Fibroblast of lung (primary cell): ENCODE results near the gene CNTN4. TPM values are rescaled to one million over a fixed set of nuclear protein-coding genes. Genes with fewer than 3 reads are reported as not detected.
"Not testable (repeated sequence)": the region's sequence is repeated elsewhere in the genome, so short reads cannot be mapped to it uniquely, and the experiment has no call there.

Experiments used
- DNase-seq, 2 donors: peaks; one replicate each; pipeline versions ENCODE4 v3.0.0 to v3.0.0-alpha.2; 2010; ENCODE audit warnings: low read depth in 2 of 2
- H2AFZ ChIP-seq: 2 replicates; pipeline ENCODE4 v1.5.1; 2012; ENCODE audit warnings: low read length, control low read depth, inconsistent platforms
- H3K27ac ChIP-seq: 2 replicates; pipeline ENCODE4 v1.5.1; 2011; ENCODE audit warnings: low read length, control low read depth; ENCODE audit not compliant: insufficient read depth
- H3K27me3 ChIP-seq: 2 replicates; pipeline ENCODE4 v1.5.1; 2011; ENCODE audit warnings: mild to moderate bottlenecking, low read length; ENCODE audit not compliant: control insufficient read depth, insufficient read depth
- H3K36me3 ChIP-seq: 2 replicates; pipeline ENCODE4 v1.5.1; 2011; ENCODE audit warnings: low read length; ENCODE audit not compliant: control insufficient read depth, insufficient read depth
- H3K4me1 ChIP-seq: 2 replicates; pipeline ENCODE4 v1.5.1; 2011; ENCODE audit warnings: low read length; ENCODE audit not compliant: control insufficient read depth, insufficient read depth; ENCODE audit errors: extremely low read depth
- H3K4me2 ChIP-seq: 2 replicates; pipeline ENCODE4 v1.5.1; 2011; ENCODE audit warnings: low read length, control low read depth; ENCODE audit not compliant: insufficient read depth; ENCODE audit errors: extremely low read depth
- H3K4me3 ChIP-seq, 4 experiments: fragments of 200-600 bp in 1 of 4; sonication (generic) in 1 of 4; replicated peaks in 1 of 4; 2 replicates each; pipeline ENCODE4 v1.5.1; 2011 to 2016; ENCODE audit warnings: low read length in 4 of 4, low read depth in 3 of 4, mild to moderate bottlenecking in 3 of 4, control low read depth in 2 of 4, inconsistent platforms in 1 of 4, mixed read lengths in 1 of 4; ENCODE audit not compliant: insufficient read depth in 1 of 4; ENCODE audit errors: control extremely low read depth in 1 of 4
- H3K79me2 ChIP-seq: 2 replicates; pipeline ENCODE4 v1.5.1; 2012; ENCODE audit warnings: mild to moderate bottlenecking, low read length, inconsistent platforms; ENCODE audit not compliant: control insufficient read depth, insufficient read depth
- H3K9ac ChIP-seq: 2 replicates; pipeline ENCODE4 v1.5.1; 2011; ENCODE audit warnings: mild to moderate bottlenecking, low read length, control low read depth; ENCODE audit not compliant: insufficient read depth
- H3K9me3 ChIP-seq: 2 replicates; pipeline ENCODE4 v1.5.1; 2012; ENCODE audit warnings: low read depth, low read length; ENCODE audit not compliant: control insufficient read depth, insufficient read depth
- H4K20me1 ChIP-seq: 2 replicates; pipeline ENCODE4 v1.5.1; 2011; ENCODE audit warnings: low read length; ENCODE audit not compliant: control insufficient read depth, insufficient read depth; ENCODE audit errors: extremely low read depth
- CTCF ChIP-seq, 2 donors: IDR thresholded peaks in 1 of 2; conservative IDR thresholded peaks in 1 of 2; 1 replicate in 1 of 2; 2 replicates in 1 of 2; pipeline ENCODE4 v1.5.1; 2011 to 2012; ENCODE audit warnings: low read length in 2 of 2, control low read depth in 1 of 2, inconsistent platforms in 1 of 2, low read depth in 1 of 2, mild to moderate bottlenecking in 1 of 2
- EZH2 ChIP-seq: IDR thresholded peaks from 2 replicates; pipeline ENCODE4 v1.5.1; 2012; ENCODE audit warnings: low read length, control low read depth, mild to moderate bottlenecking; ENCODE audit errors: missing control alignments
- polyA plus RNA-seq, 2 donors: library from polyadenylated mRNA; depleted of rRNA in 1 of 2; stranded (reverse) in 1 of 2; unstranded in 1 of 2; fragments of >200 nt; gene quantifications; 2 replicates each; pipeline ENCODE4 v1.2.1, GENCODE V29; 2011 to 2012; ENCODE audit warnings: missing spikeins in 1 of 2
- total RNA-seq: library from RNA; depleted of rRNA; stranded (reverse); fragments of >200 nt; gene quantifications from 2 replicates; pipeline ENCODE4 v1.2.1, GENCODE V29; 2014

CNTN4 gene
- total and polyA plus RNA-seq, 2 donors (not counting 1 experiment from before 2014, with no cell fraction given), result 0.17 to 0.69 TPM

DNA sequence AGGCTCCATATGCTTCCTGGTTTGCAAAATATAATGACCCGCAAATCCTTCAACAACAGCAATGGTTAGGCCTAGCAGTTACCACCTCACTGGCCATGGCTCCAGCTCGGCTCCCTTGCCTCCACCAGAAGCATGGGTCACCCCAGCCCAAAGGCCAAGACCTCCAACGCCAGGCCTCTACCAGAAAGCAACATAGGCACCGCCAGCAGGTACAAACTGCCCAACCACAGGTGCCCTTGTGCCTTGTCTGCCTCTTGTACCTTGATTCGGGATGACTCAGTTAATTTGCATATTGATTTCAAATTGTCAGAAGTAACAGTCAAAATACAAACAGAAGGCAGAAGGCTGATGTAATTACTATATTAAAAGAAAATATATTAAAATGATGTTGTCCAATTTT is 886.8 kb downstream of the CNTN4 start:
- no peak overlapping the region for H3K4me3 ChIP-seq
- TF ChIP-seq EZH2 (no peak), CTCF (conservative IDR thresholded peaks at IDR 0.05 in 1 of 2, IDR thresholded peaks at IDR 0.05 in 1 of 2; ENCODE audit: low read depth in 1 of 2, low read length in 2 of 2) (no peak)
- H3K27ac ChIP-seq, result no peak overlapping the region
- no peaks in the 10 kb centered on the region for H3K36me3 ChIP-seq
- no peaks in the 10 kb centered on the region for H4K20me1 ChIP-seq
- no peak for DNase-seq
- H3K27me3 ChIP-seq, result no peaks in the 10 kb centered on the region
- H3K4me1 ChIP-seq, result no peaks in the 10 kb centered on the region
- H3K9me3 ChIP-seq, result no peaks in the 10 kb centered on the region
- no peak overlapping the region for H2AFZ ChIP-seq
- H3K79me2 ChIP-seq, result no peaks in the 10 kb centered on the region
- no peak overlapping the region for H3K9ac ChIP-seq
- H3K4me2 ChIP-seq, result no peak overlapping the region

- no peaks in the 10 kb centered on the region for H3K9me3 ChIP-seq
- H4K20me1 ChIP-seq, result no peaks in the 10 kb centered on the region
- H3K4me2 ChIP-seq, result no peak overlapping the region
- no peaks in the 10 kb centered on the region for H3K79me2 ChIP-seq
- no peak overlapping the region for H3K4me3 ChIP-seq
- H2AFZ ChIP-seq, result no peak overlapping the region
- H3K36me3 ChIP-seq, result no peaks in the 10 kb centered on the region
- H3K27me3 ChIP-seq, result no peaks in the 10 kb centered on the region
- TF ChIP-seq EZH2 (no peak), CTCF (conservative IDR thresholded peaks at IDR 0.05 in 1 of 2, IDR thresholded peaks at IDR 0.05 in 1 of 2; ENCODE audit: low read depth in 1 of 2, low read length in 2 of 2) (no peak)
- H3K4me1 ChIP-seq, result no peaks in the 10 kb centered on the region
- no peak for DNase-seq
- H3K27ac ChIP-seq, result no peak overlapping the region
- H3K9ac ChIP-seq, result no peak overlapping the region
These were observed 893.9 kb downstream of the CNTN4 start for GRCh38 chr3:2992534-2992933.

GRCh38 chr3:2993130-2993529 is 894.5 kb downstream of the CNTN4 start:
- H2AFZ ChIP-seq, H3K4me2 ChIP-seq, H3K9me3 ChIP-seq, H3K4me3 ChIP-seq, H3K79me2 ChIP-seq, H3K9ac ChIP-seq, H3K36me3 ChIP-seq, DNase-seq, H3K27me3 ChIP-seq, H3K27ac ChIP-seq, H3K4me1 ChIP-seq, H4K20me1 ChIP-seq: not testable (repeated sequence)
